Measurements from ENCODE around the gene IL13RA1.

DNA sequence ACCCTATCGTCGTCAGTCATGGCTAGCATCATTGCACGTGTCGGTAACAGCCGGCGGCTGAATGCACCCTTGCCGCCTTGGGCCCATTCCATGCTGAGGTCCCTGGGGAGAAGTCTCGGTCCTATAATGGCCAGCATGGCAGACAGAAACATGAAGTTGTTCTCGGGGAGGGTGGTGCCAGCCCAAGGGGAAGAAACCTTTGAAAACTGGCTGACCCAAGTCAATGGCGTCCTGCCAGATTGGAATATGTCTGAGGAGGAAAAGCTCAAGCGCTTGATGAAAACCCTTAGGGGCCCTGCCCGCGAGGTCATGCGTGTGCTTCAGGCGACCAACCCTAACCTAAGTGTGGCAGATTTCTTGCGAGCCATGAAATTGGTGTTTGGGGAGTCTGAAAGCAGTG lies 97.8 kb downstream of the IL13RA1 start:
- TF ChIP-seq, protein P1, sequence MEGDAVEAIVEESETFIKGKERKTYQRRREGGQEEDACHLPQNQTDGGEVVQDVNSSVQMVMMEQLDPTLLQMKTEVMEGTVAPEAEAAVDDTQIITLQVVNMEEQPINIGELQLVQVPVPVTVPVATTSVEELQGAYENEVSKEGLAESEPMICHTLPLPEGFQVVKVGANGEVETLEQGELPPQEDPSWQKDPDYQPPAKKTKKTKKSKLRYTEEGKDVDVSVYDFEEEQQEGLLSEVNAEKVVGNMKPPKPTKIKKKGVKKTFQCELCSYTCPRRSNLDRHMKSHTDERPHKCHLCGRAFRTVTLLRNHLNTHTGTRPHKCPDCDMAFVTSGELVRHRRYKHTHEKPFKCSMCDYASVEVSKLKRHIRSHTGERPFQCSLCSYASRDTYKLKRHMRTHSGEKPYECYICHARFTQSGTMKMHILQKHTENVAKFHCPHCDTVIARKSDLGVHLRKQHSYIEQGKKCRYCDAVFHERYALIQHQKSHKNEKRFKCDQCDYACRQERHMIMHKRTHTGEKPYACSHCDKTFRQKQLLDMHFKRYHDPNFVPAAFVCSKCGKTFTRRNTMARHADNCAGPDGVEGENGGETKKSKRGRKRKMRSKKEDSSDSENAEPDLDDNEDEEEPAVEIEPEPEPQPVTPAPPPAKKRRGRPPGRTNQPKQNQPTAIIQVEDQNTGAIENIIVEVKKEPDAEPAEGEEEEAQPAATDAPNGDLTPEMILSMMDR (IDR thresholded peaks at IDR 0.05 in 4 of 5, conservative IDR thresholded peaks at IDR 0.05 in 1 of 5): no peak
- no peak for TF ChIP-seq POLR2A (IDR thresholded peaks at IDR 0.05)
